GM12801 (cell line): ENCODE results near the gene KDM6B.

ENCODE experiments used
- CTCF ChIP-seq: IDR thresholded peaks from one replicate; pipeline ENCODE4 v1.5.1; 2011; ENCODE audit warnings: control low read depth; ENCODE audit not compliant: insufficient read length; ENCODE audit errors: extremely low read depth

The KDM6B gene

GRCh38 chr17:7798839-7799238 is 35.2 kb upstream of the KDM6B start:
- no peak for TF ChIP-seq CTCF

- no peak for TF ChIP-seq CTCF
Measured at GRCh38 chr17:7803981-7804380, 30.0 kb upstream of the KDM6B start.

GRCh38 chr17:7806587-7806986 is 27.4 kb upstream of the KDM6B start:
- TF ChIP-seq CTCF, result no peak

- TF ChIP-seq CTCF, result no peak
Measured at GRCh38 chr17:7807206-7807605, 26.8 kb upstream of the KDM6B start.

GRCh38 chr17:7809086-7809790 is 24.8 kb upstream of the KDM6B start:
- TF ChIP-seq CTCF, result no peak

- no peak for TF ChIP-seq CTCF
Measured at GRCh38 chr17:7811251-7811650, 22.8 kb upstream of the KDM6B start.

GRCh38 chr17:7814969-7815368 is 19.0 kb upstream of the KDM6B start:
- TF ChIP-seq CTCF, result no peak
